Fibroblast of skin of abdomen (primary cell): ENCODE measurements around the gene WDHD1. TPM values are rescaled to one million over a fixed set of nuclear protein-coding genes. Genes with fewer than 3 reads are reported as not detected.
A peak's percentile ranks its signal among the peaks of the same experiment; 100 is the strongest.
"Not testable (repeated sequence)": the region's sequence is repeated elsewhere in the genome, so short reads cannot be mapped to it uniquely, and the experiment has no call there.

ENCODE experiments used
- DNase-seq: peaks from one replicate; pipeline ENCODE4 v3.0.0-alpha.2; 2013
- polyA plus RNA-seq, 2 experiments: library from polyadenylated mRNA; unstranded; fragments of 120-200 nt; gene quantifications; one replicate each; pipeline ENCODE4 v1.2.1, GENCODE V29; 2013; ENCODE audit not compliant: insufficient read length in 2 of 2

WDHD1 gene, protein sequence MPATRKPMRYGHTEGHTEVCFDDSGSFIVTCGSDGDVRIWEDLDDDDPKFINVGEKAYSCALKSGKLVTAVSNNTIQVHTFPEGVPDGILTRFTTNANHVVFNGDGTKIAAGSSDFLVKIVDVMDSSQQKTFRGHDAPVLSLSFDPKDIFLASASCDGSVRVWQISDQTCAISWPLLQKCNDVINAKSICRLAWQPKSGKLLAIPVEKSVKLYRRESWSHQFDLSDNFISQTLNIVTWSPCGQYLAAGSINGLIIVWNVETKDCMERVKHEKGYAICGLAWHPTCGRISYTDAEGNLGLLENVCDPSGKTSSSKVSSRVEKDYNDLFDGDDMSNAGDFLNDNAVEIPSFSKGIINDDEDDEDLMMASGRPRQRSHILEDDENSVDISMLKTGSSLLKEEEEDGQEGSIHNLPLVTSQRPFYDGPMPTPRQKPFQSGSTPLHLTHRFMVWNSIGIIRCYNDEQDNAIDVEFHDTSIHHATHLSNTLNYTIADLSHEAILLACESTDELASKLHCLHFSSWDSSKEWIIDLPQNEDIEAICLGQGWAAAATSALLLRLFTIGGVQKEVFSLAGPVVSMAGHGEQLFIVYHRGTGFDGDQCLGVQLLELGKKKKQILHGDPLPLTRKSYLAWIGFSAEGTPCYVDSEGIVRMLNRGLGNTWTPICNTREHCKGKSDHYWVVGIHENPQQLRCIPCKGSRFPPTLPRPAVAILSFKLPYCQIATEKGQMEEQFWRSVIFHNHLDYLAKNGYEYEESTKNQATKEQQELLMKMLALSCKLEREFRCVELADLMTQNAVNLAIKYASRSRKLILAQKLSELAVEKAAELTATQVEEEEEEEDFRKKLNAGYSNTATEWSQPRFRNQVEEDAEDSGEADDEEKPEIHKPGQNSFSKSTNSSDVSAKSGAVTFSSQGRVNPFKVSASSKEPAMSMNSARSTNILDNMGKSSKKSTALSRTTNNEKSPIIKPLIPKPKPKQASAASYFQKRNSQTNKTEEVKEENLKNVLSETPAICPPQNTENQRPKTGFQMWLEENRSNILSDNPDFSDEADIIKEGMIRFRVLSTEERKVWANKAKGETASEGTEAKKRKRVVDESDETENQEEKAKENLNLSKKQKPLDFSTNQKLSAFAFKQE
- polyA plus RNA-seq (2013, experiment 1 of 2; ENCODE audit: insufficient read length): 11.3 TPM
- 11.6 TPM for polyA plus RNA-seq (2013, experiment 2 of 2; ENCODE audit: insufficient read length)

DNA sequence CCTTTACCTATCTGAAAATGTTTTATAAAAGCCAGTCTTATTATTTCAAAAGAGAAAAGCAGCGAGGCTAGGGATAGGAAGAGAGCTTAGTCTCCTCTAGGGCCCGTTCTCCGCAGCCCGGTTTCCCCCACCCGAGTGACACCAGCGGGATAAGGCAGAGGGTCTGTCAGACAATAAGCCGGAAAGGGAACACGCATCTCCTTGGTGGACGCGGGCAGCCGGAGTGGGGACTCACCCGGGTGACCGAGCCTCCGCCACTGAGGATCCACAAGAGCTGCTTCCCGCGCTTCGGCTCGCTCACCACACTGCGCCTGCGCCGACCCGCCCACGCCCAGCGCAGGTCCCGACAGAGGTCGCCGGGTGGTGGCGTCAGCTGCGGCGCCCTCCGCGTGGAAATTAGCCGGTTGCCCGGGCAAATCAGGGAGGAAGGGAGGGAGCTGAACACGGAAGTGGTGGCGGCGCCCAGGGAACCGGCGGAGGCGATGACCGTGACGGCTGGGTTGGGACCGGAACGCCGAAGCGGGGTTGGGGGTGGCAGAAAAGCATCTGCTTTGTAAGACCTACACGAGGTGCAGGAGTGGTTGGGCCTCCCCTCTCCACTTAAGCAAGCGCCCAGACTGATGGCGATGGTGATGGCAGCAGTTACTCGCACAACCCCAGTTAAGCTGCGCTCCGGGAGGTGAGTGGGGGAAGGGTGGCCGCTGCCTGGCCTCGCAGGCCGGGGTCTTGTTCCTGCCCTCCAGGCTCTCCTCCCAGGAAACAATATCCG is at the start of gene WDHD1, which contains the start of gene SOCS4:
TSS of gene WDHD1 (minus strand) at position 307 of the 769 bp plus-strand sequence. CDS start 312 bp downstream, outside the sequence.
TSS of gene SOCS4 (plus strand) at position 444 of the 769 bp plus-strand sequence. CDS start 15,806 bp downstream, outside the sequence.
- DNase-seq: peak; percentile 91

- DNase-seq: peak; percentile 52
Observed at GRCh38 chr14:55075628-55076175, 48.8 kb upstream of the WDHD1 start.

DNA sequence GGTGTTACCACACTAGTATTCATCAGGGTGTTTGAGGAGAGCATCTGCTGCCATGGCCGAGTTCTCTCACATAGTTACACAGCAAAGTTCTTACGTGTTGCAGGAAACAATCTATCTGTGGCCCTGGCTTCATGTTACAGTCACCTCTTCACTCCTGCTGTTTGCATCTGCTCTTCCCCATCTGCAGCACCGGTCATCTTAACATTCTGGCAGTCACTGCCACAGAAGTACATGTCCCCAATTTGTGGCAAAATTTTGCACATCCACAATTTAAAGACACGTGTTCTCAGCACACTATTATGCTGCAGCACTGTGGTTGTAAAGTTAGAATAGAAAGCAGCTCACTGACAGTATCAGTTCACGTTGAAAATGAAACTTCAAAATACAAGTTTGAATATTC is 47.8 kb upstream of the WDHD1 start:
- peak; percentile 25 for DNase-seq

- DNase-seq: peak; percentile 85
Observed at GRCh38 chr14:55073856-55074255, 47.0 kb upstream of the WDHD1 start.

DNA sequence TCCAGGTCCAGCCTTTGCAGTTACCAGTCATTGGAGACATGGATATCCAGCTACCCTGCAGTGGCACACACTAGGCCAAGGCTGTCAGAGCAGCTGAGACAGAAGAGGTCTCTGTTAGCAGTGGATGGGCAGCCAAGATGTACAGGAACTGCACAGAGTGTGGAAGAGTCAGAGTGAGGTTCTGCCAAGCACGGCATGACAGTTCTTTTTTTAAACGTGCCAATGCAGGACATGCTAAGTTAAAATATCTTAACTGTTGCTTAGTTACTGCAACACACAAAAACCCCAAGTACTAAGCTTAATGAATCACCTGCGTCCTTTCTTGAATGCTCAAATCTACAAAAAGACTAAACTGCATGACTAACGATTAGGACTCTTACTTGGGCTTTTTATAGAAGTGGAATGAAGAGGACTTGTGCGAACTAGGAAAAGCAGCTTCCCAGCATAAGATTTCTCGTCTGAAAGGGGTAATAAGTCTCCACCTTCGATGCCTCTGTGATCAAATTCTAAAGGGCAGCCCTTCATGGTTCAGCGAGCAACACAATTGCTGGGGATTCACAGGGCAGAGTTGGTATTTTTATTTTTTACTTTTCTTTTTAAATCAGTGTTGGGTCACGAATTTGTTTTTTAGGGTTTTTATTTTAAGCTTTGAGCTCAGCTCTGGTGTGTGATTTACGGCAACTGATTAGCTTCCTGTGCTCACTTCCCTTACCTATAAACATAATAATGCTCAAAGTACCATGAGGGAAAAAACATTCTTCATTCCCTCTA is 45.2 kb upstream of the WDHD1 start:
- peak; percentile 78 for DNase-seq

- no peak for DNase-seq
Observed at GRCh38 chr14:55070981-55071411, 44.1 kb upstream of the WDHD1 start.

GRCh38 chr14:55066223-55066622 is 39.3 kb upstream of the WDHD1 start:
- DNase-seq: no peak

DNA sequence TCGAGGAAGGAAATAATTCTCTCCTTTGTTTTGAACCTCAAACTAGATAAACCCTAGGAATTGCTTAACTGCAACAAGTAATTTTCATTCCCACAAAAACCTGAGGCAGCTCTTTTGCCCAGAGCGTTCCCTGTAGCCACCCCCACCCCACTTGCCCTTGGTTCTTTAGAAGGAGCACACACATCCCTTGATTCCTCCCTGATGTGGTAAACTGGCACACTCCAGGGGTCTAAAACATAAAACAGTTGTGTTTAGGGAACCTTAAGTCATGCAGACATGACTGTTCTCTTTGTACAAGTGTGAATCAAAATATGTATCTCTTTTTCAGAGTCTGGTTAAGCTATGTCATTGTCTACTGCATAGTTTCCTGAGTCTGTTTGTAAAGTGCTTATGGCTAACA is 38.5 kb upstream of the WDHD1 start:
- no peak for DNase-seq

GRCh38 chr14:55064896-55065295 is 38.0 kb upstream of the WDHD1 start:
- not testable (repeated sequence) for DNase-seq

DNA sequence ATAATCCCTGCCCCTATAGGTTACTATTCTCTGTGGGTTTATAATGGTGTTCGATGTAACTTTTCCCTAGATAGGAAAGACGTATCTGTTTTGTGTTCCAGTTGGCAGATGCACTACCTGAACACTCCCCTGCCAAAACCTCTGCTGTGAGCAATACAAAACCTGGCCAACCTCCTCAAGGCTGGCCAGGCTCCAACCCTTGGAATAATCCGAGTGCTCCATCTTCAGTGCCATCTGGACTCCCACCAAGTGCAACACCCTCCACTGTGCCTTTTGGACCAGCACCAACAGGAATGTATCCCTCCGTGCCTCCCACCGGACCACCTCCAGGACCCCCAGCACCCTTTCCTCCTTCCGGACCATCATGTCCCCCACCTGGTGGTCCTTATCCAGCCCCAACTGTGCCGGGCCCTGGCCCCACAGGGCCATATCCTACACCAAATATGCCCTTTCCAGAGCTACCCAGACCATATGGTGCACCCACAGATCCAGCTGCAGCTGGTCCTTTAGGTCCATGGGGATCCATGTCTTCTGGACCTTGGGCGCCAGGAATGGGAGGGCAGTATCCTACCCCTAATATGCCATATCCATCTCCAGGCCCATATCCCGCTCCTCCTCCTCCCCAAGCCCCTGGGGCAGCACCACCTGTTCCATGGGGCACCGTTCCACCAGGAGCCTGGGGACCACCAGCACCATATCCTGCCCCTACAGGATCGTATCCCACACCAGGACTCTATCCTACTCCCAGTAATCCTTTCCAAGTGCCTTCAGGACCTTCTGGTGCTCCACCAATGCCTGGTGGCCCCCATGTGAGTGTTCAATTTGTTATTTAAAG is 35.8 kb upstream of the WDHD1 start:
- DNase-seq: no peak

DNA sequence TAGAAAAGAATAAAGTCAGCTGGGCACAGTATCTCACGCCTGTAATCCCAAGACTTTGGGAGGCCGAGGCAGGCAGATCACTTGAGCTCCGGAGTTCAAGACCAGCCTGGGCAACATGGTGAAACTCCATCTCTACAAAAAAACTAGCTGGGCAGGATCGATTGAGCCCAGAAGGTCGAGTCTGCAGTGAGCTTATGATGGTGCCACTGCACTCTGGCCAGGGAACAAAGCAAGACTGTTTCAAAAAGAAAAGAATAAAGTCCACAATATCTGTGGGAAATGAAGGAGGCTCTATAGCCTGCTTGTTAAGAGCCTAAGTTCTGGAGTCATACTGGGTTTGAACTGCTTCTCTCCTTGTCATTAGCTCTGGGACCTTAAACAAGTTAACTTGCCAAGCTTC is 32.4 kb upstream of the WDHD1 start:
- DNase-seq: no peak

GRCh38 chr14:55057919-55058318 is 31.0 kb upstream of the WDHD1 start:
- DNase-seq: no peak

DNA sequence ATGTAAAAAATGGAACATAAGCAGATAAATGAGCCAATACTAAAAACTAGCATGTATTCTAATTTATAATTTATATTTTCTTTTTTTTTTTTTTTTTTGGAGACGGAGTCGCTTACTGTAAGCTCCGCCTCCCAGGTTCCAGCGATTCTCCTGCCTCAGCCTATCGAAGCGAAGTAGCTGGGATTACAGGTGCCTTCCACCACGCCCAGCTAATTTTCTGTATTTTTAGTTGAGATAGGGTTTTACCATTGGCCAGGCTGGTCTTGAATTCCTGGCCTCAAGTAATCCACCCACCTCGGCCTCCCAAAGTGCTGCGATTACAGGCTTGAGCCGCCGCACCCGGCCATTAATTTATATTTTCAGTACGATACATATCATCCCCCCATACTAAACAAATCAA is 27.2 kb upstream of the WDHD1 start:
- no peak for DNase-seq

GRCh38 chr14:55053500-55053899 is 26.6 kb upstream of the WDHD1 start:
- DNase-seq: no peak

DNA sequence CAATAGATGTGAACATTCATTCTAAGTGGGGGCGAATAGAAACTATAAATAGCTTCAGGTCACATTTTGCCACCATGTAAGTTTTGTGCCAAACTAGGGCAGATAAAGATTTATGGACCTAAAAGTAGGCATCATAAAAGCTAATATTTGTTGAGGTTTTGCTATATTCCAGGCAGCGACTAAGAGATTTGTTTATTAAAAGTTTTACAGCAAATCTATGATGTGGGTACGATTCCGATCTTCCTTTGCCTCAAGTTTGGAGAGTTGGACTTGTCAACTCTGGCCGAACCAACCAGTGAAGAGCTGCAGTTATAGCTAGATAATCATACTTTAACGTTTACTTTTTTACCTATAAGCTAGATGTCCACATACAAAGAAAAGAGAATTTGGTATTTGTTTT is 26.1 kb upstream of the WDHD1 start:
- no peak for DNase-seq

DNA sequence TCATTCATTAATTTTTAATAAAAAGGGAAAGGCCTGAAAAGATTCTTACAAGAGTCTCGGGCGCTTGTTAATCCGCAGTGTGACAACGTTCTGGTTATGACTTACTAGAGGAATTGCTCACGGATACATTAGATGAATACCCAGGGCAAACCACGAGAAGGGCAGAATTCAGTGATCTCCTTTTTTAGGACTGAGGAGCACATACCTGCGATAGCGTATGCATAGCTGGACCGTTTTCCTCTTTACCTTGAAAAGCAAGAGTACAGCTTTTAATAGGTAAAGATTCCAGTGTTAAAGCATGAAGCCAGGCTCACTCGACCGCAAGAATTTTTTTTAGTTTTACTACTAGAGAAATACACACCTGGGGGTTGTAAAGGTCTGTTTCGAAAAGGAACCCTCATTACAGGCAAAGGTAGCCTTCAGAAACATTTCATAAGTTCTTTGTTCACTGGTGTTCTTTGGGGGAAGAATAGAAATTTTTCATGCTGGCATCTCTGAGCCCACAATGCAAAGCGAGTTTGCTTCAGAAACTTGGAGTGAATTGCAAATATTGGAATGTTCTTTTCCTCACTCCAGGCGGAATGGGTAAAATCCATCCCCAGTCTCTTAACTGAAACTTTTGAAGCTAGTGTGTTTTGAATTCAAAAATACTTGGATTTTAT is 25.5 kb upstream of the WDHD1 start:
- peak; percentile 26 for DNase-seq

DNA sequence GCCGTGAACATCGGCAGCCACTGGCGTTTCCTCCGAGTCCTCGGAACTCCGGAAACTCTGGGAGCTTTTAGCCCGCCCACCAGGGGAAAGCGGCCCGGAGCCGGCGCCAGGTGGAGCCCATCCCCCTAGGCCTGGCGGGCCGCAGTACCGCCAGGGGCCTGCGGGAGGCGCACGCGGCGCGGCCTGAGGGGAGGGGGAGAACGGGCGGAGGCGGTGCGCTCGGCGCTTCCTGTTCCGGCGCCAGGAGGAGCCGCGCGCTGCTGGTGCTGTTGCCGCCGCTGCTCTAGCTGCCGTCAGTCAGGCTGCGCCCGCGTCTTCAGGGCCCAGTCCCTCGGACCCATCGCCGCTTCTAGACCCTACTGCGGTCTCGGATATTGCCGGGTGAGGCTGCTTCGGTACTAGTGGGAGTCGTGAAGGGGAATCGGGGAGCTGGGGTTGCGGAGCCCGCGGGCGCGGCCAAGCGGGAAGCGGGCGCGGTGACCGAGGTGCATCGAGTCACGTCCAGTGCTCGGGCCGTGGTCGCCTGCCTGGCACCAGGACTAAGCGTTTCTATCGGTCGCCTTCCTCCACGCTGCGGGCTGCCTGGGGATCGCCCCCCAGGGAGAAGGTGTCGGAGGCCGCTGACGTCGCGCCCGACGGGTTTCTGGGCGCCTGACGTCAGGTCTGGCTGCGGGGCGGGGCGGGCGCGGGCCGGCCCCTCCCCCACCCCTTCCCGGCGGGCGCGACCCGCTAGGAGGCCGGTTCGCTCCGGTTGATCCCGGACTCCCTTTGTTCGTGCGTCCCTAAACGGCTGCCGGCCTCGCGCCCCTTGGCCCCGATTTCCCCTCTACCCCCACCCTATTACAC is 24.7 kb upstream of the WDHD1 start, which contains the start of gene MAPK1IP1L:
TSS of gene MAPK1IP1L (plus strand) at position 225 of the 846 bp plus-strand sequence. CDS start 10,037 bp downstream, outside the sequence.
- DNase-seq: peak; percentile 93

DNA sequence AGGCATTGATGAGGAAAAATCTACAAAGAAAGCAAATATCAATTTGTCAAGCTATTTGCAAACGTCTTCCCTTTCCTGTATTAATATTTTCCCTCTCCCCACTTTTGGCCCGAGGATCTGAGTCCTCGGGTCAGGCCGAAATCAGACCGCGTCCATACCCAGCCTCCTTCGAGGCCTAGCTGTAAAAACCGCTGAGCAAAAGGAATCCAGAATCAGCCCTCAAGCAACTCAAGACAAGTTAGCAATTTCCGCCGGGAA is 24.2 kb upstream of the WDHD1 start:
- DNase-seq: no peak
